HG03064 (cell line): ENCODE measurements around the gene NEDD4L.
"Not testable (repeated sequence)": the region's sequence is repeated elsewhere in the genome, so short reads cannot be mapped to it uniquely, and the experiment has no call there.

ENCODE experiments used
- ATAC-seq: cut with Tn5 transposase; IDR thresholded peaks from one replicate; pipeline ENCODE4 v1.9.1; 2021; ENCODE audit warnings: low read depth; ENCODE audit not compliant: unreplicated experiment

NEDD4L gene

GRCh38 chr18:58254873-58255511 is 211.0 kb downstream of the NEDD4L start:
- ATAC-seq, result no peak

GRCh38 chr18:58255701-58256311 is 211.8 kb downstream of the NEDD4L start:
- ATAC-seq, result no peak

- no peak for ATAC-seq
Measured at GRCh38 chr18:58256316-58257080, 212.5 kb downstream of the NEDD4L start.

GRCh38 chr18:58257461-58257860 is 213.4 kb downstream of the NEDD4L start:
- no peak for ATAC-seq

- no peak for ATAC-seq
Measured at GRCh38 chr18:58258692-58259342, 214.8 kb downstream of the NEDD4L start.

- no peak for ATAC-seq
Measured at GRCh38 chr18:58263055-58263957, 219.3 kb downstream of the NEDD4L start.

- no peak for ATAC-seq
Measured at GRCh38 chr18:58264075-58264474, 220.0 kb downstream of the NEDD4L start.

GRCh38 chr18:58264840-58265239 is 220.8 kb downstream of the NEDD4L start:
- ATAC-seq, result no peak

- ATAC-seq, result not testable (repeated sequence)
Measured at GRCh38 chr18:58265489-58265888, 221.5 kb downstream of the NEDD4L start.

- no peak for ATAC-seq
Measured at GRCh38 chr18:58266291-58266690, 222.3 kb downstream of the NEDD4L start.

GRCh38 chr18:58267493-58267892 is 223.5 kb downstream of the NEDD4L start:
- no peak for ATAC-seq

GRCh38 chr18:58268849-58269248 is 224.8 kb downstream of the NEDD4L start:
- ATAC-seq, result no peak

GRCh38 chr18:58269931-58270330 is 225.9 kb downstream of the NEDD4L start:
- ATAC-seq, result no peak

GRCh38 chr18:58270396-58270795 is 226.4 kb downstream of the NEDD4L start:
- ATAC-seq, result no peak

- no peak for ATAC-seq
Measured at GRCh38 chr18:58271770-58272169, 227.7 kb downstream of the NEDD4L start.

- no peak for ATAC-seq
Measured at GRCh38 chr18:58272209-58272608, 228.2 kb downstream of the NEDD4L start.

- no peak for ATAC-seq
Measured at GRCh38 chr18:58272779-58273435, 228.9 kb downstream of the NEDD4L start.

GRCh38 chr18:58275176-58275575 is 231.2 kb downstream of the NEDD4L start:
- ATAC-seq, result no peak

- no peak for ATAC-seq
Measured at GRCh38 chr18:58276789-58277739, 233.0 kb downstream of the NEDD4L start.
